Measurements from ENCODE around the gene FKBP8. TPM values are rescaled to one million over a fixed set of nuclear protein-coding genes. Genes with fewer than 3 reads are reported as not detected.
A peak's percentile ranks its signal among the peaks of the same experiment; 100 is the strongest.
"Not testable (repeated sequence)": the region's sequence is repeated elsewhere in the genome, so short reads cannot be mapped to it uniquely, and the experiment has no call there.

The FKBP8 gene
- total RNA-seq, 2 donors from 2014 or later, result 277 to 336 TPM

- H3K36me3 Mint-ChIP-seq (ENCODE audit: low read depth), result peaks cover 40% of the 10 kb centered on the region
- peak; percentile 69 for DNase-seq
- WGBS, 2 experiments (ENCODE audit: insufficient coverage in 1 of 2, insufficient read length in 1 of 2), result 43 to 73% methylated on average over 3 to 8 of the region's 11 CpGs
These were observed 1.1 kb downstream of the FKBP8 start for GRCh38 chr19:18541992-18542940.

GRCh38 chr19:18541258-18541991, 1.9 kb downstream of the FKBP8 start:
- no peaks in the 10 kb centered on the region for H3K27me3 ChIP-seq (ENCODE audit: control insufficient read depth, insufficient read depth, low read length, poor library complexity, severe bottlenecking)
- H3K4me1 ChIP-seq (ENCODE audit: control insufficient read depth, insufficient read depth, low read length), result no peaks in the 10 kb centered on the region
- Mint-ChIP-seq H3K36me3 (ENCODE audit: low read depth) (peaks cover 48% of the 10 kb centered on the region), H3K4me1 (peaks cover 9% of the 10 kb centered on the region), H3K4me3 (peak overlapping the region; percentile 77), H3K9me3 (no peaks in the 10 kb centered on the region), H3K27ac (no peak overlapping the region), H3K27me3 (ENCODE audit: insufficient read depth) (no peaks in the 10 kb centered on the region)
- H3K9me3 ChIP-seq (ENCODE audit: control insufficient read depth, low read length), result no peaks in the 10 kb centered on the region
- TF ChIP-seq, protein P1, sequence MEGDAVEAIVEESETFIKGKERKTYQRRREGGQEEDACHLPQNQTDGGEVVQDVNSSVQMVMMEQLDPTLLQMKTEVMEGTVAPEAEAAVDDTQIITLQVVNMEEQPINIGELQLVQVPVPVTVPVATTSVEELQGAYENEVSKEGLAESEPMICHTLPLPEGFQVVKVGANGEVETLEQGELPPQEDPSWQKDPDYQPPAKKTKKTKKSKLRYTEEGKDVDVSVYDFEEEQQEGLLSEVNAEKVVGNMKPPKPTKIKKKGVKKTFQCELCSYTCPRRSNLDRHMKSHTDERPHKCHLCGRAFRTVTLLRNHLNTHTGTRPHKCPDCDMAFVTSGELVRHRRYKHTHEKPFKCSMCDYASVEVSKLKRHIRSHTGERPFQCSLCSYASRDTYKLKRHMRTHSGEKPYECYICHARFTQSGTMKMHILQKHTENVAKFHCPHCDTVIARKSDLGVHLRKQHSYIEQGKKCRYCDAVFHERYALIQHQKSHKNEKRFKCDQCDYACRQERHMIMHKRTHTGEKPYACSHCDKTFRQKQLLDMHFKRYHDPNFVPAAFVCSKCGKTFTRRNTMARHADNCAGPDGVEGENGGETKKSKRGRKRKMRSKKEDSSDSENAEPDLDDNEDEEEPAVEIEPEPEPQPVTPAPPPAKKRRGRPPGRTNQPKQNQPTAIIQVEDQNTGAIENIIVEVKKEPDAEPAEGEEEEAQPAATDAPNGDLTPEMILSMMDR (conservative IDR thresholded peaks at IDR 0.05), result no peak
- 93 to 99% methylated on average over 14 to 21 of the region's 21 CpGs for WGBS, 2 experiments (ENCODE audit: insufficient coverage in 1 of 2, insufficient read length in 1 of 2)
- no peak for DNase-seq
- H3K27ac ChIP-seq (ENCODE audit: low read depth, low read length), result no peak overlapping the region
- H3K9ac ChIP-seq (ENCODE audit: extremely low read depth, low read length, poor library complexity, severe bottlenecking), result no peak overlapping the region
- peaks cover 43% of the 10 kb centered on the region for H3K36me3 ChIP-seq (ENCODE audit: control insufficient read depth, insufficient read depth, low read length)
- no peak overlapping the region for H3K4me3 ChIP-seq (ENCODE audit: low read length)

More at GRCh38 chr19:18541992-18542940, 1.1 kb downstream of the FKBP8 start:
- peaks cover 9% of the 10 kb centered on the region for H3K4me1 Mint-ChIP-seq
- H3K27me3 Mint-ChIP-seq (ENCODE audit: insufficient read depth), result no peaks in the 10 kb centered on the region
- H3K9me3 Mint-ChIP-seq, result no peaks in the 10 kb centered on the region
- Histone ChIP-seq H3K27me3 (ENCODE audit: control insufficient read depth, insufficient read depth, low read length, poor library complexity, severe bottlenecking) (no peaks in the 10 kb centered on the region), H3K27ac (ENCODE audit: low read depth, low read length) (no peak overlapping the region), H3K9me3 (ENCODE audit: control insufficient read depth, low read length) (no peaks in the 10 kb centered on the region), H3K36me3 (ENCODE audit: control insufficient read depth, insufficient read depth, low read length) (peaks cover 35% of the 10 kb centered on the region), H3K4me3 (ENCODE audit: low read length) (peak overlapping the region; percentile 80), H3K4me1 (ENCODE audit: control insufficient read depth, insufficient read depth, low read length) (no peaks in the 10 kb centered on the region), H3K9ac (ENCODE audit: extremely low read depth, low read length, poor library complexity, severe bottlenecking) (peak overlapping the region; percentile 23)
- H3K4me3 Mint-ChIP-seq, result peak overlapping the region; percentile 77
- TF ChIP-seq, protein P1 (conservative IDR thresholded peaks at IDR 0.05), result no peak
- H3K27ac Mint-ChIP-seq, result peak overlapping the region; percentile 87

- H3K36me3 Mint-ChIP-seq (ENCODE audit: low read depth), result peaks cover 60% of the 10 kb centered on the region
- not testable (repeated sequence) for H3K27ac ChIP-seq (ENCODE audit: low read depth, low read length); H3K27me3 Mint-ChIP-seq (ENCODE audit: insufficient read depth); H3K9me3 Mint-ChIP-seq; H3K4me3 Mint-ChIP-seq; H3K9me3 ChIP-seq (ENCODE audit: control insufficient read depth, low read length); H3K27me3 ChIP-seq (ENCODE audit: control insufficient read depth, insufficient read depth, low read length, poor library complexity, severe bottlenecking); H3K4me1 ChIP-seq (ENCODE audit: control insufficient read depth, insufficient read depth, low read length); H3K27ac Mint-ChIP-seq; H3K4me1 Mint-ChIP-seq; H3K4me3 ChIP-seq (ENCODE audit: low read length); DNase-seq; H3K9ac ChIP-seq (ENCODE audit: extremely low read depth, low read length, poor library complexity, severe bottlenecking)
- H3K36me3 ChIP-seq (ENCODE audit: control insufficient read depth, insufficient read depth, low read length), result peaks cover 52% of the 10 kb centered on the region
- WGBS, 2 experiments (ENCODE audit: insufficient coverage in 1 of 2, insufficient read length in 1 of 2), result 90 to 100% methylated on average over 1 of the region's 1 CpG
These were observed 3.2 kb downstream of the FKBP8 start for GRCh38 chr19:18540200-18540599.

Measured in endodermal cell (in vitro differentiated cells).